NOMO-1 treated with dmso at 0.1 percent for 144 hours (cell line): Measurements from ENCODE around the gene ADCK2.
"Not testable (repeated sequence)": the region's sequence is repeated elsewhere in the genome, so short reads cannot be mapped to it uniquely, and the experiment has no call there.

ENCODE experiments used
- DNase-seq: peaks from one replicate; lab custom pipeline; 2025; ENCODE audit not compliant: unreplicated experiment; lab: John Stamatoyannopoulos, UW

The ADCK2 gene

GRCh38 chr7:140734729-140735128 is 62.0 kb downstream of the ADCK2 start:
- DNase-seq: no peak

GRCh38 chr7:140738280-140738679 is 65.5 kb downstream of the ADCK2 start:
- DNase-seq: no peak

- not testable (repeated sequence) for DNase-seq
Observed at GRCh38 chr7:140743255-140743654, 70.5 kb downstream of the ADCK2 start.

- DNase-seq: no peak
Observed at GRCh38 chr7:140744005-140744404, 71.3 kb downstream of the ADCK2 start.
